ENCODE measurements around the gene EHMT1. TPM values are rescaled to one million over a fixed set of nuclear protein-coding genes. Genes with fewer than 3 reads are reported as not detected.

EHMT1 gene
- total RNA-seq, 6 experiments from 2014 or later = 41.0 to 116 (median 46.9) TPM

- peaks cover 5% of the 10 kb centered on the region; the same call in 1 of the 2 replicates for H3K36me3 Mint-ChIP-seq (ENCODE audit: low read depth)
- no peak overlapping the region for H3K27ac Mint-ChIP-seq
- no peak overlapping the region for H3K4me3 Mint-ChIP-seq
- DNase-seq = no peak
- no peaks in the 10 kb centered on the region for H3K9me3 Mint-ChIP-seq
- H3K4me1 Mint-ChIP-seq (ENCODE audit: low read depth) = peaks cover 42% of the 10 kb centered on the region
- no peaks in the 10 kb centered on the region; the same call in 1 of the 2 replicates for H3K27me3 Mint-ChIP-seq (ENCODE audit: insufficient read depth)
- no peak for TF ChIP-seq CTCF (IDR thresholded peaks at IDR 0.05)
These were observed 63.8 kb downstream of the EHMT1 start for GRCh38 chr9:137682428-137683105.

GRCh38 chr9:137683262-137683864, 64.6 kb downstream of the EHMT1 start:
- no peaks in the 10 kb centered on the region; the same call in none of the 2 replicates for H3K27me3 Mint-ChIP-seq (ENCODE audit: insufficient read depth)
- no peaks in the 10 kb centered on the region for H3K9me3 Mint-ChIP-seq
- H3K27ac Mint-ChIP-seq = no peak overlapping the region
- no peak overlapping the region for H3K4me3 Mint-ChIP-seq
- peaks cover 5% of the 10 kb centered on the region; the same call in 1 of the 2 replicates for H3K36me3 Mint-ChIP-seq (ENCODE audit: low read depth)
- no peak for TF ChIP-seq CTCF (IDR thresholded peaks at IDR 0.05)
- no peak for DNase-seq
- peaks cover 42% of the 10 kb centered on the region for H3K4me1 Mint-ChIP-seq (ENCODE audit: low read depth)

- peaks cover 44% of the 10 kb centered on the region for H3K4me1 Mint-ChIP-seq (ENCODE audit: low read depth)
- H3K27ac Mint-ChIP-seq = peak overlapping the region; percentile 87
- TF ChIP-seq CTCF (IDR thresholded peaks at IDR 0.05) = no peak
- no peaks in the 10 kb centered on the region for H3K9me3 Mint-ChIP-seq
- no peak overlapping the region; the same call in none of the 2 replicates for H3K4me3 Mint-ChIP-seq
- H3K36me3 Mint-ChIP-seq (ENCODE audit: low read depth) = peaks cover 11% of the 10 kb centered on the region; the same call in 1 of the 2 replicates
- no peak for DNase-seq
- H3K27me3 Mint-ChIP-seq (ENCODE audit: insufficient read depth) = no peaks in the 10 kb centered on the region; the same call in none of the 2 replicates
These were observed 66.4 kb downstream of the EHMT1 start for GRCh38 chr9:137685035-137685740.

- Mint-ChIP-seq H3K9me3 (no peaks in the 10 kb centered on the region), H3K36me3 (ENCODE audit: low read depth) (peaks cover 11% of the 10 kb centered on the region; the same call in 1 of the 2 replicates), H3K4me1 (ENCODE audit: low read depth) (peaks cover 47% of the 10 kb centered on the region), H3K4me3 (peak overlapping the region; percentile 72), H3K27ac (peak overlapping the region; percentile 87), H3K27me3 (ENCODE audit: insufficient read depth) (no peaks in the 10 kb centered on the region; the same call in none of the 2 replicates)
- TF ChIP-seq CTCF (IDR thresholded peaks at IDR 0.05) = peak; percentile 37; the same call in 1 of the 2 replicates
- peak; percentile 76 for DNase-seq
These were observed 67.1 kb downstream of the EHMT1 start for GRCh38 chr9:137685741-137686420.

- H3K36me3 Mint-ChIP-seq (ENCODE audit: low read depth) = peaks cover 11% of the 10 kb centered on the region; the same call in 1 of the 2 replicates
- no peaks in the 10 kb centered on the region for H3K9me3 Mint-ChIP-seq
- H3K27me3 Mint-ChIP-seq (ENCODE audit: insufficient read depth) = no peaks in the 10 kb centered on the region; the same call in 1 of the 2 replicates
- peaks cover 45% of the 10 kb centered on the region for H3K4me1 Mint-ChIP-seq (ENCODE audit: low read depth)
- no peak overlapping the region for H3K4me3 Mint-ChIP-seq
- DNase-seq = no peak
- no peak overlapping the region for H3K27ac Mint-ChIP-seq
- TF ChIP-seq CTCF (IDR thresholded peaks at IDR 0.05) = no peak
These were observed 69.5 kb downstream of the EHMT1 start for GRCh38 chr9:137688261-137688660.

All from HFFc6 (cell line).